ENCODE results near the gene DLG5. TPM values are rescaled to one million over a fixed set of nuclear protein-coding genes. Genes with fewer than 3 reads are reported as not detected.

The DLG5 gene
- total RNA-seq, 4 donors from 2014 or later, result 52.0 to 127 (median 56.3) TPM

DNA sequence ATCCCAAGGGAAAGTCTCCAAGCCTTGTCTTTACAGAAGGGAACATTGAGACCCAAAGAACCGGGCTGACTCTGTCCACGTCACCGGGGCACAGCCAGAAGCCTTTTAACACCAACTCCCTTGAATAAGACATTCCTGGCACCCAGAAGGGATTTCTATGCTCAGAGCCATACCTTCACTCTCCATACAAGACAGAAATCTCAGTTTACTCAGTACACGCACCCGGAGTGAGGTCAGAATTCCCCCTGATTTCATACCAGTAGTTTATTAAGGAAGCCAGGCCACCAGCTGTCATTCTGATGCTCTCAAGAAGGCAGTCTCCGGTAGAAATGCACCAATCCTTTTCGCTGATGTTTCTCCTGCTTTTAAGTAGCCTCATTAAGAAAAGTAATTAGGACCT is 154.7 kb downstream of the DLG5 start:
- H3K36me3 ChIP-seq, result no peaks in the 10 kb centered on the region
- no peak for TF ChIP-seq POLR2AphosphoS5 (IDR thresholded peaks at IDR 0.05)
- no peak for TF ChIP-seq POLR2A (IDR thresholded peaks at IDR 0.05)
- TF ChIP-seq, protein P1, sequence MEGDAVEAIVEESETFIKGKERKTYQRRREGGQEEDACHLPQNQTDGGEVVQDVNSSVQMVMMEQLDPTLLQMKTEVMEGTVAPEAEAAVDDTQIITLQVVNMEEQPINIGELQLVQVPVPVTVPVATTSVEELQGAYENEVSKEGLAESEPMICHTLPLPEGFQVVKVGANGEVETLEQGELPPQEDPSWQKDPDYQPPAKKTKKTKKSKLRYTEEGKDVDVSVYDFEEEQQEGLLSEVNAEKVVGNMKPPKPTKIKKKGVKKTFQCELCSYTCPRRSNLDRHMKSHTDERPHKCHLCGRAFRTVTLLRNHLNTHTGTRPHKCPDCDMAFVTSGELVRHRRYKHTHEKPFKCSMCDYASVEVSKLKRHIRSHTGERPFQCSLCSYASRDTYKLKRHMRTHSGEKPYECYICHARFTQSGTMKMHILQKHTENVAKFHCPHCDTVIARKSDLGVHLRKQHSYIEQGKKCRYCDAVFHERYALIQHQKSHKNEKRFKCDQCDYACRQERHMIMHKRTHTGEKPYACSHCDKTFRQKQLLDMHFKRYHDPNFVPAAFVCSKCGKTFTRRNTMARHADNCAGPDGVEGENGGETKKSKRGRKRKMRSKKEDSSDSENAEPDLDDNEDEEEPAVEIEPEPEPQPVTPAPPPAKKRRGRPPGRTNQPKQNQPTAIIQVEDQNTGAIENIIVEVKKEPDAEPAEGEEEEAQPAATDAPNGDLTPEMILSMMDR (IDR thresholded peaks at IDR 0.05), result no peak
- no peak for TF ChIP-seq EP300 (IDR thresholded peaks at IDR 0.05)

DNA sequence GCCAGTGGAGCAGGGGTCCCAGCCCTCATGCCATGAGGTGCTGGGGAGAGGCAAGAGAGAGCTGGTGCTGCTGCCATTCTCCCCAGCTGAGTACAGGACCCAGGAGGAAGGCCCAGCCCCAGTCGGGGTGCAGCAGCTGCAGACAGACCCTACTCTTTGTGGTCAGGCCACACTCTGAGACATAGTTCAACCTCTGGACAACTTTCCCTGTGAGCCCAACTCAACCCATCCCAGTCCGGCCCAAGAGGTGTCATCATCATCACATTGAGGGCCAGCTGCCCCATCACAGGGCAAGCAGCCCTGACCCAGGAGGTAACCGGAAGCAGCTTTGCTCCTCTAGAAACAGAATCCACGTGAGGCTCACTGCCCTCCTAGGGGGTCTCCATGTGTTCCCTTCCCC is 155.1 kb downstream of the DLG5 start:
- peaks cover 0 to 2% (median 0%) of the 10 kb centered on the region in 3 donors for H3K9me3 ChIP-seq
- no peak for ATAC-seq
- TF ChIP-seq POLR2AphosphoS5 (IDR thresholded peaks at IDR 0.05) (no peak), POLR2A (IDR thresholded peaks at IDR 0.05) (no peak), EP300 (IDR thresholded peaks at IDR 0.05) (no peak)
- TF ChIP-seq, protein P1 (IDR thresholded peaks at IDR 0.05), result no peak
- H3K27ac ChIP-seq, result no peak overlapping the region
- no peak overlapping the region for H3K4me3 ChIP-seq
- WGBS, 2 donors (ENCODE audit: low coverage in 1 of 2), result no CpG with 5 or more reads among the region's 4 CpGs
- no peaks in the 10 kb centered on the region for H3K4me1 ChIP-seq
- H3K27me3 ChIP-seq, result no peaks in the 10 kb centered on the region
- H3K36me3 ChIP-seq, result no peaks in the 10 kb centered on the region

More for the DNA sequence above, 154.7 kb downstream of the DLG5 start:
- no peaks in the 10 kb centered on the region for H3K4me1 ChIP-seq
- no peak overlapping the region for H3K27ac ChIP-seq
- 63 to 83% methylated on average over 4 to 6 of the region's 7 CpGs for WGBS, 2 donors (ENCODE audit: low coverage in 1 of 2)
- peaks cover 0 to 6% (median 0%) of the 10 kb centered on the region in 3 donors for H3K9me3 ChIP-seq
- no peaks in the 10 kb centered on the region for H3K27me3 ChIP-seq
- H3K4me3 ChIP-seq, result no peak overlapping the region
- ATAC-seq, result no peak

DNA sequence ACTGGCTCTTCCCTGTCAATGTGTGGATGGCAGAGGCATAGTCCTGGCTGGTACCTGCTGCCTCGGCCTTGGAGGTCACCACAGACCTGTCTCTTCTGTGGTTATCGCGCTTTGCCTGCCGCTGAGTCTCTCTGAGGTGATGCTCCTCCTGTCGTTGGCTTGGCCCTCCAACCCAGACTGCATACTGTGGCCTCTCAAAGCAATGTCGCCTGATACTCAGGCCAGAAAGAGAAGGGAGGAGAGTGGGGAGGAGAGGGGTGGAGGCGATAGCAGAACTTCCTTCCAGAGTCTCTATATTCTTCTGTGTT is 155.7 kb downstream of the DLG5 start:
- TF ChIP-seq EP300 (IDR thresholded peaks at IDR 0.05) (no peak), POLR2A (IDR thresholded peaks at IDR 0.05) (no peak)
- ATAC-seq, result no peak
- 86% methylated on average over 1 of the region's 7 CpGs; no CpG with 5 or more reads in 1 of the 2 donors for WGBS, 2 donors (ENCODE audit: low coverage in 1 of 2)
- Histone ChIP-seq H3K9me3 (no peaks in the 10 kb centered on the region), H3K27me3 (no peaks in the 10 kb centered on the region), H3K27ac (no peak overlapping the region), H3K4me3 (no peak overlapping the region), H3K36me3 (no peaks in the 10 kb centered on the region), H3K4me1 (no peaks in the 10 kb centered on the region)

DNA sequence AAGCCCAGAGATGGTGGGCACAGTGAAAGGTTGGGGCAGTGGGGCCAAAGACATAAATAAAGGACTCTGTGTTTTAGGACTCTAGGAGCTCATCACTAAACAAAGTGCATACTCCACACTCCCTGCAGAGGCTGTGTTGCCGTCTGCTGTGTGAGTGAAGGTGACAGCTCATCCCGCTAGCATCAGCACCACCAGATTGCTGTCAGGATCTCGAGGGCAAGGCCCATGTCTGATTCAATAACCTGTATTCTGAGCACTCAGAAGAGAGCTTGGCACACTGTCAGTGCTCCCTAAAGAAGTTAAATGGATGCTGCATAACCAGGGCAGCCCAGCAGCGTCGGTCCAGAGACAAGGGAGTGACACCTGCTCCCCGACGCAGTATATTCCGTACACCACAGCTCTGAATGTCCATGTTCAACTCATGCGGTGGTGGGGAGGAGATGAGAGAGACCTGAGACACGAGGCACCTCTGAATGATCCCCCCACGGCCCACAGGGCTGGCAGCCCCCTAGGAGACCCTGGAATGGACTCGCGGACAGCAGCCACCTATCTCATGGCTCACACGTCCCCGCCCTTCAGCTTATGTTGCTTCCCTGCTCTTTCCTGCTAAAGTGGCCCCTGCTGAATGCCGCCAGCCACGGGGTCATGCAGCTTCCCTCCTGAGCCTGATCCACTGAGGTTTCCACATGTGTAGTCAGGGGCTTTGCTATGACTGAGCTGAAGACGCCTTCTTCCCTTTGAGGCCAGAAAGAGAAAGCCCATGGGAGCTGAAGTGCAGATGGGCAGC is 156.3 kb downstream of the DLG5 start:
- TF ChIP-seq EP300 (IDR thresholded peaks at IDR 0.05) (no peak), POLR2AphosphoS5 (IDR thresholded peaks at IDR 0.05) (no peak), POLR2A (IDR thresholded peaks at IDR 0.05) (no peak)
- TF ChIP-seq, protein P1 (IDR thresholded peaks at IDR 0.05), result no peak
- Histone ChIP-seq H3K27me3 (no peaks in the 10 kb centered on the region), H3K27ac (no peak overlapping the region), H3K4me3 (no peak overlapping the region), H3K9me3 (no peaks in the 10 kb centered on the region), H3K36me3 (no peaks in the 10 kb centered on the region), H3K4me1 (no peaks in the 10 kb centered on the region)
- 68 to 83% methylated on average over 6 to 10 of the region's 18 CpGs for WGBS, 2 donors (ENCODE audit: low coverage in 1 of 2)
- no peak for ATAC-seq

DNA sequence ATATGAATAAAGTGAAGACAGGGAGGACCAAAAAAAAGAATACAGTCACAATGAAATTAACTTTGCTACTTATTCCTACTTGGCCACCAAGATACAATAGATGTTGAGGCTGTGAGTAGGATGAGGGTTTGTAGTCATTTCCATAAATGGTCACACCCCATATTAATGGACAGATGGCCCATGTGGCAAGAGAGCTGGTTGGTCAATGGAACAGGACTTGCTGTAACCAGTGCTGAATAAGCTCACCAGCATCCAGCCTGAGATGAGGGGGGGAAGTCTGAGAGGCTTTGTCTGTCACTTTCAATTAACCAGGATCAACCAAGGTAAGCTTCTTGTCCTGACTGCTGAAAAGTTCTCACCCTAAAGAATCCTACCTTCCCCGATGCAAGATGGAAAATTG is 158.5 kb downstream of the DLG5 start:
- Histone ChIP-seq H3K36me3 (no peaks in the 10 kb centered on the region), H3K4me3 (no peak overlapping the region), H3K27ac (no peak overlapping the region), H3K4me1 (no peaks in the 10 kb centered on the region), H3K27me3 (no peaks in the 10 kb centered on the region), H3K9me3 (no peaks in the 10 kb centered on the region)
- TF ChIP-seq, protein P1 (IDR thresholded peaks at IDR 0.05), result no peak
- TF ChIP-seq POLR2A (IDR thresholded peaks at IDR 0.05), result no peak
- no peak for TF ChIP-seq POLR2AphosphoS5 (IDR thresholded peaks at IDR 0.05)
- no peak for TF ChIP-seq EP300 (IDR thresholded peaks at IDR 0.05)
- WGBS, 2 donors (ENCODE audit: low coverage in 1 of 2), result 100% methylated on average over 1 of the region's 1 CpG; no CpG with 5 or more reads in 1 of the 2 donors
- no peak for ATAC-seq

Data from gastroesophageal sphincter (tissue), 4 donors.